ENCODE data around the gene PRKN.

GRCh38 chr6:162090734-162091133 is 636.8 kb downstream of the PRKN start:
- no peak for TF ChIP-seq SPI1 (IDR thresholded peaks at IDR 0.05; ENCODE audit: borderline replicate concordance, low read depth)
- no peak for TF ChIP-seq POLR2AphosphoS5 (IDR thresholded peaks at IDR 0.05; ENCODE audit: low read depth)
- no peak for TF ChIP-seq CTCF (IDR thresholded peaks at IDR 0.05; ENCODE audit: insufficient read depth, low read length)
- TF ChIP-seq REST (IDR thresholded peaks at IDR 0.05; ENCODE audit: insufficient replicate concordance, low read depth): no peak
- no peak for TF ChIP-seq GABPA (IDR thresholded peaks at IDR 0.05; ENCODE audit: low read depth)
